Gastroesophageal sphincter (tissue), 4 donors: ENCODE measurements around the gene CTSW. TPM values are rescaled to one million over a fixed set of nuclear protein-coding genes. Genes with fewer than 3 reads are reported as not detected.

Experiments
- ATAC-seq: fragments of 150-250 bp; one replicate; pipeline ENCODE4 v1.9.1; 2016; ENCODE audit warnings: mild to moderate bottlenecking, moderate library complexity
- H3K27ac ChIP-seq, 4 donors: fragments of 200-600 bp; sonication (generic) in 3 of 4; 1 replicate in 3 of 4; 2 replicates in 1 of 4; pipeline ENCODE4 v1.5.1; 2016 to 2019
- H3K27me3 ChIP-seq: fragments of 200-600 bp; sonication (generic); one replicate; pipeline ENCODE4 v1.5.1; 2019
- H3K36me3 ChIP-seq, 2 donors: fragments of 200-600 bp; sonication (generic); one replicate each; pipeline ENCODE4 v1.5.1; 2019; ENCODE audit warnings: control low read depth in 1 of 2
- H3K4me1 ChIP-seq, 3 donors: fragments of 200-600 bp; sonication (generic); 1 replicate in 2 of 3; 2 replicates in 1 of 3; pipeline ENCODE4 v1.5.1; 2016 to 2019; ENCODE audit warnings: control low read depth in 2 of 3
- H3K4me3 ChIP-seq, 2 donors: fragments of 200-600 bp; sonication (generic); one replicate each; pipeline ENCODE4 v1.5.1; 2019; ENCODE audit warnings: mild to moderate bottlenecking in 1 of 2, moderate library complexity in 1 of 2
- H3K9me3 ChIP-seq, 3 donors: fragments of 200-600 bp; sonication (generic); one replicate each; pipeline ENCODE4 v1.5.1; 2017 to 2019; ENCODE audit warnings: control low read depth in 2 of 3
- CTCF ChIP-seq, 4 experiments: fragments of 200-600 bp in 2 of 4; fragments of 450-650 bp in 2 of 4; sonication (generic) in 1 of 4; IDR thresholded peaks; one replicate each; pipeline ENCODE4 v1.5.1; 2017 to 2019; ENCODE audit warnings: antibody characterized with exemption in 4 of 4, mild to moderate bottlenecking in 2 of 4, moderate library complexity in 2 of 4
- EP300 ChIP-seq: sonication (generic); formaldehyde crosslinking; IDR thresholded peaks from one replicate; pipeline ENCODE4 v1.6.1; 2017; ENCODE audit warnings: antibody characterized with exemption, mild to moderate bottlenecking
- POLR2A ChIP-seq, 2 donors: fragments of 450-650 bp; IDR thresholded peaks; one replicate each; pipeline ENCODE4 v1.6.1; 2017; ENCODE audit warnings: antibody characterized with exemption in 2 of 2, mild to moderate bottlenecking in 2 of 2, moderate library complexity in 1 of 2
- POLR2AphosphoS5 ChIP-seq: sonication (generic); formaldehyde crosslinking; IDR thresholded peaks from one replicate; pipeline ENCODE4 v1.6.1; 2017; ENCODE audit warnings: antibody characterized with exemption
- WGBS, 2 donors: methylation state at CpG; one replicate each; pipeline ENCODE4 v1.1.5; 2018; ENCODE audit warnings: low coverage in 1 of 2; 5-methylcytosine and 5-hydroxymethylcytosine counted together
- total RNA-seq, 4 donors: library from RNA; depleted of rRNA; stranded (reverse); fragments of >200 nt; gene quantifications; one replicate each; pipeline ENCODE4 v1.1.0, GENCODE V29; 2016

The CTSW gene
- total RNA-seq, 4 donors from 2014 or later = 0.52 to 3.6 (median 0.94) TPM; not detected in 1

GRCh38 chr11:65884716-65885092 lies 5.1 kb downstream of the CTSW start:
- TF ChIP-seq EP300 (no peak), CTCF (IDR thresholded peaks at IDR 0.05) (peak in 3 of 4 experiments; percentile 99 to 100 (median 99)), POLR2AphosphoS5 (peak; percentile 55), POLR2A (IDR thresholded peaks at IDR 0.05) (no peak)
- ATAC-seq = peak; percentile 15
- no peaks in the 10 kb centered on the region for H3K27me3 ChIP-seq
- H3K9me3 ChIP-seq = no peaks in the 10 kb centered on the region
- peak overlapping the region in 3 of 4 donors; percentile 20 to 65 (median 64) for H3K27ac ChIP-seq
- H3K36me3 ChIP-seq = peaks cover 0 to 49% of the 10 kb centered on the region in 2 donors
- WGBS, 2 donors = no CpG with 5 or more reads among the region's 9 CpGs
- no peak overlapping the region for H3K4me3 ChIP-seq
- peaks cover 0 to 46% (median 20%) of the 10 kb centered on the region in 3 donors for H3K4me1 ChIP-seq

- WGBS, 2 donors = 61 to 82% methylated on average over 4 to 7 of the region's 7 CpGs
- Histone ChIP-seq H3K4me3 (no peak overlapping the region), H3K4me1 (peaks cover 0 to 51% (median 23%) of the 10 kb centered on the region in 3 donors), H3K9me3 (no peaks in the 10 kb centered on the region), H3K36me3 (peaks cover 0 to 49% of the 10 kb centered on the region in 2 donors), H3K27ac (peak overlapping the region in 3 of 4 donors; percentile 20 to 65 (median 64)), H3K27me3 (no peaks in the 10 kb centered on the region)
- no peak for TF ChIP-seq POLR2A (IDR thresholded peaks at IDR 0.05)
- TF ChIP-seq POLR2AphosphoS5 = no peak
- no peak for TF ChIP-seq CTCF (IDR thresholded peaks at IDR 0.05)
- TF ChIP-seq EP300 = no peak
- ATAC-seq = no peak
Measured at GRCh38 chr11:65885231-65885630, 5.6 kb downstream of the CTSW start.

- Histone ChIP-seq H3K27me3 (no peaks in the 10 kb centered on the region), H3K36me3 (peaks cover 0 to 49% of the 10 kb centered on the region in 2 donors), H3K4me3 (no peak overlapping the region), H3K27ac (peak overlapping the region in 2 of 4 donors; percentile 92 to 99), H3K9me3 (no peaks in the 10 kb centered on the region), H3K4me1 (peaks cover 0 to 55% (median 23%) of the 10 kb centered on the region in 3 donors)
- TF ChIP-seq EP300 = no peak
- no peak for TF ChIP-seq POLR2A (IDR thresholded peaks at IDR 0.05)
- no peak for TF ChIP-seq POLR2AphosphoS5
- TF ChIP-seq CTCF (IDR thresholded peaks at IDR 0.05) = no peak
- ATAC-seq = no peak
- 86 to 90% methylated on average over 5 to 9 of the region's 12 CpGs for WGBS, 2 donors
Measured at GRCh38 chr11:65885808-65886536, 6.3 kb downstream of the CTSW start.

GRCh38 chr11:65886826-65887722 lies 7.4 kb downstream of the CTSW start:
- H3K4me3 ChIP-seq = peak overlapping the region in 1 of 2 donors; percentile 76
- H3K9me3 ChIP-seq = no peaks in the 10 kb centered on the region
- H3K36me3 ChIP-seq = peaks cover 0 to 44% of the 10 kb centered on the region in 2 donors
- no peak for TF ChIP-seq CTCF (IDR thresholded peaks at IDR 0.05)
- TF ChIP-seq POLR2AphosphoS5 = no peak
- TF ChIP-seq POLR2A (IDR thresholded peaks at IDR 0.05) = no peak
- TF ChIP-seq EP300 = no peak
- H3K27me3 ChIP-seq = no peaks in the 10 kb centered on the region
- ATAC-seq = no peak
- H3K27ac ChIP-seq = peak overlapping the region in 3 of 4 donors; percentile 92 to 99 (median 98)
- WGBS, 2 donors = 46 to 67% methylated on average over 4 to 7 of the region's 14 CpGs
- H3K4me1 ChIP-seq = peaks cover 0 to 66% (median 28%) of the 10 kb centered on the region in 3 donors
